HK-2 (cell line): ENCODE measurements around the gene ZNF423.

Experiments used
- DNase-seq: peaks from one replicate; pipeline ENCODE4 v3.0.0-alpha.2; 2018; ENCODE audit not compliant: unreplicated experiment

Gene ZNF423

GRCh38 chr16:49786926-49787557 lies 68.9 kb downstream of the ZNF423 start:
- DNase-seq, result no peak

- DNase-seq, result no peak
Measured at GRCh38 chr16:49785970-49786369, 69.9 kb downstream of the ZNF423 start.

GRCh38 chr16:49782405-49782804 lies 73.5 kb downstream of the ZNF423 start:
- no peak for DNase-seq

GRCh38 chr16:49781401-49781800 lies 74.5 kb downstream of the ZNF423 start:
- no peak for DNase-seq

- DNase-seq, result no peak
Measured at GRCh38 chr16:49780433-49780832, 75.5 kb downstream of the ZNF423 start.

GRCh38 chr16:49779979-49780378 lies 75.9 kb downstream of the ZNF423 start:
- DNase-seq, result no peak

- DNase-seq, result no peak
Measured at GRCh38 chr16:49778202-49778930, 77.5 kb downstream of the ZNF423 start.

GRCh38 chr16:49776734-49777133 lies 79.2 kb downstream of the ZNF423 start:
- no peak for DNase-seq

GRCh38 chr16:49776085-49776595 lies 79.8 kb downstream of the ZNF423 start:
- no peak for DNase-seq

GRCh38 chr16:49775581-49775980 lies 80.3 kb downstream of the ZNF423 start:
- DNase-seq, result no peak

- no peak for DNase-seq
Measured at GRCh38 chr16:49775018-49775417, 80.9 kb downstream of the ZNF423 start.

GRCh38 chr16:49773534-49774475 lies 82.1 kb downstream of the ZNF423 start:
- no peak for DNase-seq

GRCh38 chr16:49767998-49768397 lies 87.9 kb downstream of the ZNF423 start:
- DNase-seq, result no peak

GRCh38 chr16:49767414-49767813 lies 88.5 kb downstream of the ZNF423 start:
- no peak for DNase-seq

- DNase-seq, result no peak
Measured at GRCh38 chr16:49766225-49766624, 89.7 kb downstream of the ZNF423 start.

GRCh38 chr16:49763826-49764225 lies 92.1 kb downstream of the ZNF423 start:
- no peak for DNase-seq

GRCh38 chr16:49760815-49761214 lies 95.1 kb downstream of the ZNF423 start:
- no peak for DNase-seq

GRCh38 chr16:49757559-49758069 lies 98.3 kb downstream of the ZNF423 start:
- DNase-seq, result no peak

GRCh38 chr16:49756775-49757558 lies 98.9 kb downstream of the ZNF423 start:
- no peak for DNase-seq

- no peak for DNase-seq
Measured at GRCh38 chr16:49755716-49756505, 100.0 kb downstream of the ZNF423 start.

GRCh38 chr16:49755313-49755620 lies 100.6 kb downstream of the ZNF423 start:
- no peak for DNase-seq
